IMR-90 (cell line): Measurements from ENCODE around the gene HDHD5. TPM values are rescaled to one million over a fixed set of nuclear protein-coding genes. Genes with fewer than 3 reads are reported as not detected.

Experiments
- ATAC-seq: fragments of 200-7000 bp; cut with Tn5 transposase; 2 replicates; pipeline ENCODE4 v1.9.1; 2020; ENCODE audit warnings: low read depth, mild to moderate bottlenecking, moderate library complexity
- BruUV-seq: library from RNA; stranded (reverse); fragments of 400-500 nt; replicated peaks from 2 replicates; lab custom pipeline; 2021; lab: Mats Ljungman, UMichigan
- CTCF ChIA-PET: fragments of 300-600 bp; formaldehyde crosslinking; extraction: SDS; loops from one replicate; lab custom pipeline; 2021; ENCODE audit warnings: antibody characterized with exemption; lab: Yijun Ruan, JAX
- POLR2A ChIA-PET: fragments of 300-600 bp; sonication (Branson Sonifier 250); formaldehyde crosslinking; loops from one replicate; lab custom pipeline; 2022; ENCODE audit warnings: antibody characterized with exemption; ENCODE audit not compliant: unreplicated experiment; lab: Charles Lee
- DNase-seq: peaks from one replicate; pipeline ENCODE4 v3.0.0; 2013
- H2AFZ ChIP-seq: replicated peaks from 2 replicates; pipeline ENCODE3; 2013; ENCODE audit warnings: low read length, mild to moderate bottlenecking; ENCODE audit not compliant: poor library complexity
- H2AK5ac ChIP-seq: 2 replicates; pipeline ENCODE4 v1.6.1; 2013; ENCODE audit warnings: low read depth, low read length, inconsistent platforms
- H2AK9ac ChIP-seq: replicated peaks from 2 replicates; pipeline ENCODE3; 2013; ENCODE audit warnings: mild to moderate bottlenecking, low read depth, low read length, moderate library complexity; ENCODE audit not compliant: poor library complexity
- H2BK120ac ChIP-seq: 2 replicates; pipeline ENCODE4 v1.6.1; 2013; ENCODE audit warnings: low read depth, low read length, inconsistent platforms
- H2BK15ac ChIP-seq: 3 replicates; pipeline ENCODE4 v1.6.1; 2013; ENCODE audit warnings: low read depth, low read length, inconsistent platforms
- H2BK20ac ChIP-seq: 2 replicates; pipeline ENCODE4 v1.6.1; 2013; ENCODE audit warnings: low read depth, mild to moderate bottlenecking, inconsistent platforms, low read length, moderate library complexity
- H2BK5ac ChIP-seq: 2 replicates; pipeline ENCODE4 v1.6.1; 2013; ENCODE audit warnings: mild to moderate bottlenecking, low read depth, low read length, inconsistent platforms; ENCODE audit not compliant: poor library complexity, severe bottlenecking
- H3K14ac ChIP-seq: replicated peaks from 2 replicates; pipeline ENCODE4 v1.6.1; 2013; ENCODE audit warnings: low read depth, low read length, inconsistent platforms
- H3K18ac ChIP-seq: 2 replicates; pipeline ENCODE4 v1.6.1; 2013; ENCODE audit warnings: low read depth, low read length, control low read depth
- H3K23ac ChIP-seq: 2 replicates; pipeline ENCODE4 v1.6.1; 2013; ENCODE audit warnings: low read depth, low read length, inconsistent platforms
- H3K27ac ChIP-seq: 2 replicates; pipeline ENCODE4 v1.5.1; 2013; ENCODE audit warnings: mild to moderate bottlenecking, control low read depth, low read length; ENCODE audit not compliant: insufficient read depth
- H3K27me3 ChIP-seq: 2 replicates; pipeline ENCODE4 v1.6.1; 2013; ENCODE audit warnings: low read length; ENCODE audit not compliant: control insufficient read depth, insufficient read depth
- H3K36me3 ChIP-seq: 2 replicates; pipeline ENCODE4 v1.6.1; 2013; ENCODE audit warnings: low read length, mixed read lengths; ENCODE audit not compliant: control insufficient read depth, insufficient read depth
- H3K4ac ChIP-seq: 2 replicates; pipeline ENCODE4 v1.6.1; 2013; ENCODE audit warnings: low read depth, low read length, inconsistent platforms
- H3K4me1 ChIP-seq: 2 replicates; pipeline ENCODE4 v1.6.1; 2013; ENCODE audit warnings: low read length, mixed read lengths; ENCODE audit not compliant: control insufficient read depth, insufficient read depth
- H3K4me2 ChIP-seq: 2 replicates; pipeline ENCODE4 v1.6.1; 2013; ENCODE audit warnings: low read depth, mild to moderate bottlenecking, control low read depth, low read length, moderate library complexity
- H3K4me3 ChIP-seq: 2 replicates; pipeline ENCODE4 v1.5.1; 2013; ENCODE audit warnings: low read depth, mild to moderate bottlenecking, control low read depth, low read length, moderate library complexity; ENCODE audit not compliant: insufficient read depth
- H3K56ac ChIP-seq: 2 replicates; pipeline ENCODE4 v1.6.1; 2013; ENCODE audit warnings: low read length, inconsistent platforms; ENCODE audit not compliant: insufficient read depth; ENCODE audit errors: extremely low read depth
- H3K79me1 ChIP-seq, 2 experiments: 2 replicates each; pipeline ENCODE4 v1.6.1; 2013; ENCODE audit warnings: low read length in 2 of 2, inconsistent platforms in 1 of 2, low read depth in 1 of 2
- H3K9ac ChIP-seq: 2 replicates; pipeline ENCODE4 v1.6.1; 2013; ENCODE audit warnings: low read depth, low read length, control low read depth
- H3K9me1 ChIP-seq: 2 replicates; pipeline ENCODE4 v1.6.1; 2013; ENCODE audit warnings: low read length, inconsistent platforms; ENCODE audit not compliant: insufficient read depth
- H3K9me3 ChIP-seq: 2 replicates; pipeline ENCODE4 v1.6.1; 2013; ENCODE audit warnings: low read length; ENCODE audit not compliant: control insufficient read depth, insufficient read depth
- H4K20me1 ChIP-seq: 2 replicates; pipeline ENCODE4 v1.6.1; 2013; ENCODE audit warnings: low read length, inconsistent platforms; ENCODE audit not compliant: insufficient read depth
- H4K5ac ChIP-seq: 2 replicates; pipeline ENCODE4 v1.6.1; 2013; ENCODE audit warnings: mild to moderate bottlenecking, low read depth, low read length, control low read depth
- H4K8ac ChIP-seq, 2 experiments: 2 replicates each; pipeline ENCODE4 v1.6.1; 2013; ENCODE audit warnings: low read depth in 2 of 2, low read length in 2 of 2, control low read depth in 1 of 2, inconsistent platforms in 1 of 2
- H4K91ac ChIP-seq: 2 replicates; pipeline ENCODE4 v1.6.1; 2013; ENCODE audit warnings: low read depth, low read length, inconsistent platforms; ENCODE audit not compliant: insufficient read depth
- BHLHE40 ChIP-seq: fragments of 150-350 bp; IDR thresholded peaks from 2 replicates; pipeline ENCODE4 v1.6.1; 2016; ENCODE audit warnings: mild to moderate bottlenecking, low read depth, low read length
- CEBPB ChIP-seq: IDR thresholded peaks from 2 replicates; pipeline ENCODE4 v1.6.1; 2012; ENCODE audit warnings: low read depth, low read length, improper control_type of control experiment
- CHD1 ChIP-seq: IDR thresholded peaks from 2 replicates; pipeline ENCODE4 v1.6.1; 2012; ENCODE audit warnings: low read depth, low read length, improper control_type of control experiment
- CTCF ChIP-seq: conservative IDR thresholded peaks from 2 replicates; pipeline ENCODE4 v1.5.1; 2012; ENCODE audit warnings: mild to moderate bottlenecking, low read depth, low read length, improper control_type of control experiment
- ELK1 ChIP-seq: fragments of 150-350 bp; IDR thresholded peaks from 2 replicates; pipeline ENCODE4 v1.6.1; 2016; ENCODE audit warnings: low read depth, mild to moderate bottlenecking, low read length, moderate library complexity, borderline replicate concordance
- FOS ChIP-seq: fragments of 150-350 bp; IDR thresholded peaks from 2 replicates; pipeline ENCODE4 v1.6.1; 2016; ENCODE audit warnings: low read depth, low read length
- MAFK ChIP-seq: IDR thresholded peaks from 2 replicates; pipeline ENCODE4 v1.6.1; 2012; ENCODE audit warnings: low read depth, low read length, improper control_type of control experiment
- MAZ ChIP-seq: IDR thresholded peaks from 2 replicates; pipeline ENCODE4 v1.6.1; 2012; ENCODE audit warnings: low read depth, mild to moderate bottlenecking, low read length, improper control_type of control experiment, moderate library complexity, borderline replicate concordance
- MXI1 ChIP-seq: IDR thresholded peaks from 2 replicates; pipeline ENCODE4 v1.6.1; 2012; ENCODE audit warnings: low read depth, mild to moderate bottlenecking, low read length, moderate library complexity, borderline replicate concordance
- NFE2L2 ChIP-seq: fragments of 150-350 bp; IDR thresholded peaks from 2 replicates; pipeline ENCODE4 v1.6.1; 2016; ENCODE audit warnings: low read depth, mild to moderate bottlenecking, low read length
- POLR2A ChIP-seq: IDR thresholded peaks from 2 replicates; pipeline ENCODE4 v1.6.1; 2012; ENCODE audit warnings: mild to moderate bottlenecking, low read depth, low read length
- RAD21 ChIP-seq: IDR thresholded peaks from 2 replicates; pipeline ENCODE4 v1.6.1; 2012; ENCODE audit warnings: low read length, improper control_type of control experiment
- RCOR1 ChIP-seq: IDR thresholded peaks from 2 replicates; pipeline ENCODE4 v1.6.1; 2012; ENCODE audit warnings: mild to moderate bottlenecking, low read length, improper control_type of control experiment; ENCODE audit not compliant: insufficient replicate concordance
- RFX5 ChIP-seq: IDR thresholded peaks from 2 replicates; pipeline ENCODE4 v1.8.0; 2012; ENCODE audit warnings: low read depth, mild to moderate bottlenecking, low read length, moderate library complexity
- SMC3 ChIP-seq: fragments of 150-350 bp; IDR thresholded peaks from 2 replicates; pipeline ENCODE4 v1.6.1; 2016; ENCODE audit warnings: low read depth, mild to moderate bottlenecking, antibody characterized with exemption, low read length, moderate library complexity
- USF2 ChIP-seq: fragments of 150-350 bp; IDR thresholded peaks from 2 replicates; pipeline ENCODE4 v1.6.1; 2017; ENCODE audit warnings: mild to moderate bottlenecking, antibody characterized with exemption, low read length, low read depth
- WGBS, 2 experiments: methylation state at CpG; one replicate each; pipeline versions ENCODE4 v1.1.5 to v1.1.7; 2013; ENCODE audit warnings: missing lambda C conversion rate in 2 of 2; ENCODE audit not compliant: insufficient read length in 1 of 2; ENCODE audit errors: extremely low coverage in 2 of 2; 5-methylcytosine and 5-hydroxymethylcytosine counted together
- dilution Hi-C: fragments of 300-500 bp; cut with HindIII; formaldehyde crosslinking; loops from one replicate; pipeline ENCODE4 v1.14.3; 2018; ENCODE audit warnings: low sequenced_read_pairs; ENCODE audit not compliant: unreplicated experiment
- in situ Hi-C: fragments of 300-500 bp; cut with MboI; formaldehyde crosslinking; loops from 3 replicates; pipeline ENCODE4 v1.14.3; 2019; ENCODE audit warnings: low sequenced_read_pairs, inconsistent platforms, mixed read lengths
- intact Hi-C: fragments of 100-400 bp; cut with micrococcal nuclease; formaldehyde crosslinking; loops from 2 replicates; pipeline ENCODE4 v1.10.0; 2022
- polyA plus RNA-seq, 3 experiments: library from polyadenylated mRNA; depleted of rRNA; stranded (reverse); fragments of >200 nt; gene quantifications; 2 replicates each; pipeline ENCODE4 v1.2.3, GENCODE V29; 2012; ENCODE audit warnings: low replicate concordance in 1 of 3
- total RNA-seq: library from RNA; depleted of rRNA; stranded (reverse); fragments of >200 nt; gene quantifications from 2 replicates; pipeline ENCODE4 v1.2.3, GENCODE V29; 2012

Gene HDHD5
- total and polyA plus RNA-seq, 2 of the 4 experiments (the other 2 are of a cell fraction) = 31.9 to 37.5 TPM

- Histone ChIP-seq H4K20me1 (no peaks in the 10 kb centered on the region; the same call in 1 of the 2 replicates), H3K23ac (no peak overlapping the region), H3K9ac (no peak overlapping the region), H3K4me2 (no peak overlapping the region), H4K8ac (no peak overlapping the region), H3K9me1 (no peaks in the 10 kb centered on the region), H2AK9ac (no peak overlapping the region), H2BK15ac (no peak overlapping the region), H3K4me1 (no peaks in the 10 kb centered on the region), H2BK20ac (no peak overlapping the region), H3K14ac (no peak overlapping the region), H3K27me3 (no peaks in the 10 kb centered on the region), H3K56ac (no peak overlapping the region), H3K9me3 (no peaks in the 10 kb centered on the region), H3K36me3 (no peaks in the 10 kb centered on the region), H2AFZ (no peak overlapping the region), H3K79me1 (no peaks in the 10 kb centered on the region), H4K5ac (no peak overlapping the region), H4K91ac (no peak overlapping the region), H2BK120ac (no peak overlapping the region), H3K18ac (no peak overlapping the region), H2BK5ac (no peak overlapping the region), H3K4ac (no peak overlapping the region), H2AK5ac (no peak overlapping the region), H3K27ac (no peak overlapping the region), H3K4me3 (no peak overlapping the region)
- ATAC-seq (no peak), DNase-seq (no peak)
- no TSS peak for BruUV-seq
- CTCF ChIA-PET = no interaction called here
- dilution Hi-C loops = no loop called here
- intact Hi-C loops = no loop called here
- WGBS, 2 experiments = 44% methylated on average over 2 of the region's 5 CpGs; no CpG with 5 or more reads in 1 of the 2 experiments
- in situ Hi-C loops = no loop called here
- POLR2A ChIA-PET = no interaction called here
- TF ChIP-seq RAD21 (no peak), FOS (no peak), BHLHE40 (no peak), RFX5 (no peak), NFE2L2 (no peak), MAZ (no peak), MAFK (no peak), POLR2A (no peak), MXI1 (no peak), USF2 (no peak), CEBPB (no peak), SMC3 (no peak), CTCF (no peak), CHD1 (no peak), ELK1 (no peak), RCOR1 (no peak)
Observed at GRCh38 chr22:17131686-17132085, 27.4 kb downstream of the HDHD5 start.
